HG02943 (cell line): Measurements from ENCODE around the gene PALS1.

ENCODE experiments used
- ATAC-seq: cut with Tn5 transposase; IDR thresholded peaks from one replicate; pipeline ENCODE4 v1.9.1; 2021; ENCODE audit warnings: mild to moderate bottlenecking, low read depth, moderate library complexity; ENCODE audit not compliant: unreplicated experiment

The PALS1 gene

GRCh38 chr14:67241411-67242167 lies at the start of gene PALS1:
TSS of gene PALS1 (plus strand) at chr14:67241435. CDS start at chr14:67279171, 37,736 bp downstream.
- ATAC-seq = peak; percentile 46

DNA sequence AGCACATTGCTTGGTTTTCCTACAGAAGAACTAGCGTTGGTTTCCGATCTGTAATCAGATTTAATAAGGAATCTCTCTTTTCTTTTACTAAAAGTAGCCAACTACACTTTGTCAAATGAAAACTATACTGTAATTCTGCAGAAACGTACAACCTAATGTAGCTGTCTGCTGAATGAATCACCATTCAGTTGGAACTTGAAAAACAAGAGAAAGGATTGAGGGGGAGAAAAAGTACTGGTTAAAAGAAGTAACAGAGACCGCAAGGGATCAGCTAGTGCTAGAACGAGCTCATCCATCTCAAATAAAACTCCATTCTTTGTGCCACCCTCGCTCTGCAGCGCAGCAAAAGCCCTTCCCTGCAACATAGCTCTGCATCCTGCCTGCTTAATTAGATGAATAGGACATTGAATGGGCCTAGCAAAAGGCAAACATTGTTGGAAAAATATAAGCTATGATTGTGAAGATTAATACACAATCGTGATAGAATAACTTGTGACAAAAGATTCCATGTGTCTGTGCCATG lies 49.4 kb upstream of the PALS1 start:
- ATAC-seq = no peak

GRCh38 chr14:67192366-67192765 lies 48.9 kb upstream of the PALS1 start:
- no peak for ATAC-seq

DNA sequence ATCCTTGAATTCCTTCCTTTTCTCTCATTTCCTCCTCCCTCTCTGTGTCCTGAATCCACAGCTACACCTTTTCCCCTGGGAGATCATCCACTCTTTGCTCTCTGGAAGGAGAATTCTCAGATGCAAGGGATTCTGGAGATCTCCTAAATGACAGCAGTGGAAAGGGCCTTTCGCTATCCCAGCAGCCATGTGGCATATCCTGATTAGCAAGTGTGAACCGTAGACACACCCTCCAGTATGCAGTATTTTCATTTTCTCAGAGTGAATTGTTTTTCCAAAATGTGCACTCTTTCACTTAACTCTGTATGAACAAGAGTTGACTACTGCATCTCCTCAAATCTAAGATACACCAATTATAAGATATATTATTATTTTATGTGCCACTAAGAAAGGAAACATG lies 46.0 kb upstream of the PALS1 start:
- ATAC-seq = no peak

DNA sequence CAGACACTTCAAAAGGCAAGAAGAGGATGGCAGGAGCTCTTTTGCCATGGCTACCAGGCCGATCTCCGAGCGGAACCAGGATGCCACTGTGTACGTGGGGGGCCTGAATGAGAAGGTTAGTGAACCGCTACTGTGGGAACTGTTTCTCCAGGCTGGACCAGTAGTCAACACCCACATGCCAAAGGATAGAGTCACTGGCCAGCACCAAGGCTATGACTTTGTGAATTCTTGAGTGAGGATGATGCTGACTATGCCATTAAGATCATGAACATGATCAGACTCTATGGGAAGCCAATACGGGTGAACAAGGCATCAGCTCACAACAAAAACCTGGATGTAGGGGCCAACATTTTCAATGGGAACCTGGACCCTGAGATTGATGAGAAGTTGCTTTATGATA lies 42.2 kb upstream of the PALS1 start:
- no peak for ATAC-seq

- ATAC-seq = no peak
These were observed 33.4 kb upstream of the PALS1 start for GRCh38 chr14:67207810-67208209.

DNA sequence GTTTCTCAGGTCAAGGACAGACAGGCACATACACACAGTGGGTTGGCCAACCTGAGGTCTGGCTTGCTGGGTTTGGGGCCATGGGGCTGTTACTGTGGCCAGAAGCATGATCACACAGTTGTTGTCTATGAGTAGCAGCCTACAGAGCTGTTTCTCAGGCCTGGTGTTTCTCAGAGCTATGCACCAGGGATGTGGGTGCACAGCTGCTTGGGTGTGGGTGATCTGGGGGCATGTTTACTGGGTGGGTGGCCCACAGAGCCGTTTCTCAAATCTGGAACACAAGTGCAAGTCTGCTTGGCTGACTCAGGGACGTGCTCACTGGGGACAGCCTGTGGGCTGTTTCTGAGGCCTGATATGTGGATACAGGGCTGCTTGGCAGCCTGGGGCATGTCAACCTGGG lies 23.1 kb upstream of the PALS1 start:
- no peak for ATAC-seq

- ATAC-seq = no peak
These were observed 19.8 kb upstream of the PALS1 start for GRCh38 chr14:67221248-67221981.

DNA sequence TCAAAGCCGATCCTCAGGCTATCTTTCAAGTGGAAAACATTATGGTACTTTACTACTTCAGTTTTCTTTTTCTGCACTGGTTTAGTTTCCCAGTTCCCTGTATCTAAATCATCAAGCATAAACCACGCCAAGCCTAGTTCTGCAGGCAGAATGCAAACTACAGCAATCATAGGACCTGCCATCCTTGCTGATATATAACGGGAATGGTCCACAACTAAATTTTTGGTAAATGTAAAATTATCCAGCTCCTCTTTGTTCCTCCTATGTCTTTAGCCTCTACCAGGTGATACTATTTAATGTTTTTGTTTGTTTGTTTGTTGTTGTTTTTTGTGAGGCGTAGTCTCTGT lies 19.3 kb upstream of the PALS1 start:
- no peak for ATAC-seq

- no peak for ATAC-seq
These were observed 15.7 kb upstream of the PALS1 start for GRCh38 chr14:67225523-67225922.

DNA sequence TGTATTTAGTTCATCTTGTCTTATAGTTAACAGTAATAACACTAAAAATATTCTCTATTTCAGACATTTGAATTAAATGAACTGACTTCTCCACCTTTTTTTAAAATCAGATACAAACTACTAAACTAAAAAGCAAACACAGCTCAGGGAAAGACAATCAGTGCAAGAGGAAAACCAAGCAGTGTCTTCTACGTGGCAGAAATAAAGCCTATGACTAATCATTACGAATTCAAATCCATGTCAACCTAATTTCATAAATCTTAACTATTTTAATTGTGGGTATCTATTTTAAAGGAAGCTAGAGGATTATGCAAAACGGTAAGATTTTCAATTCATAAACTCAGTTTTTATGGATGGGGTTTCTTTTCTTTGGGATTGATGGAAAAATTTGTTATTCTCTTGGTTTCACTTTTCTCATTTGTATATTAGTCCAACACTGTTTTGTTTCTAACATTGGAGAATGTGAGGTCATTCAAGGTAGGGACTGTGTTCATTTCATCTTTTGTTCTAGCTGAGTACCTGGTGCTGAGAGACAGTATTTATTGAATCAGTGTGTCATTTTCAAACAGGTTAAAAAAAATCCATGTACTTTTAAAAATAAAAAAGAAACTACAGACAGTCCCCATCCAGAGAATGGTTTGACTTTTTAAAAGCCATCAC lies 12.8 kb upstream of the PALS1 start:
- ATAC-seq = no peak

- ATAC-seq = no peak
These were observed 9.2 kb upstream of the PALS1 start for GRCh38 chr14:67232066-67232465.

GRCh38 chr14:67232621-67233020 lies 8.6 kb upstream of the PALS1 start:
- ATAC-seq = no peak

GRCh38 chr14:67237591-67237990 lies 3.6 kb upstream of the PALS1 start:
- no peak for ATAC-seq

DNA sequence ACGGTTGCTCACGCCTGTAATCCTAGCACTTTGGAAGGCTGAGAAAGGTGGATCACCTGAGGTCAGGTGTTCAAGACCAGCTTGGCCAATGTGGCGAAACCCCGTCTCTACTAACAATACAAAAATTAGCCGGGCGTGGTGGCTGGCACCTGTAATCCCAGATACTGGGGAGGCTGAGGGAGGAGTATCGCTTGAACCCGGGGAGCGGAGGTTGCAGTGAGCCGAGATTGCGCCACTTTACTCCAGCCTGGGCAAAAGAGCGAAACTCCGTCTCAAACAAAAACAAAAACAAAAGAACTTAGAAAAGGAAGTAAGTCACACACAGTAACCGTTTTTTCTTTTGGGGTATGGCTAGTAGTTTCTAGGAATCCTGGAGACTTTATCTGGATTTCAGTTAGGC lies 1.7 kb upstream of the PALS1 start:
- ATAC-seq = no peak

DNA sequence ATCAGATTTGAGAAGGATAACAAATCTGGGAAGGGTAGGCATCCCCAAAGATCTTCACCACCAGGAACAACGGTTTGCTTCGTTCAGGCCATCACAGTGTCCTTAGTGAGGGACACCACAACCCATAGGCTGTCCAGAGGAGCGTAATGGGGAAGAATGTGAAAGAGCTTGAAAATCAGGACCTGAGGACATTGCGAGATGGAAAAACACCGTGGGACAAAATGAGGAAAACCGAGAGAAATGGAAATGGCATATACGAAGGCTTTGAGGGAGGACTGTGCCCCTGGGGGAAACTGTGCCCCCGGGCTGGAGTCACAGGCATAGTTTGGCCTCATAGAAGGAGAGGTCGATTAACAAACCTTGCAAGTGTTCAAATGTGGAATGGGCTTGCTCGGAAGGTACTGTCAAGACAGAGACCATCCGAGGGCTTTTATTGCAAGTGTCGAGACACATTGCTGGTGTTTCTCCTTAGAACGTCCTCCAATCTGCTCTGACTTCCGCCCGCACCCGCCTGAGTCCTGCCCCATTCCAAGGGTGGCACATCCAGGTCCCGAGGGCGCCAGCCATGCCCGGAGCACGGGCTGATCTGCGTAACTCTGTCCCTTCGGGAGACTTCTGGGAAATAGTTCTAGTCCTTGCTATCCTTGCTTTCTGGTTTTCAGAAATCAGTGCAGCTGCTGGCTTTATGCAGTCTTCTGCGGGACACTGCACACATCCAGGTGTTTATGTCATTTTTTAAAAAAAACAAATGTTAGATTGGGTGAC lies 885 bp upstream of the PALS1 start:
- peak; percentile 25 for ATAC-seq

- peak; percentile 88 for ATAC-seq
These were observed 241 bp upstream of the PALS1 start for GRCh38 chr14:67240978-67241410.

DNA sequence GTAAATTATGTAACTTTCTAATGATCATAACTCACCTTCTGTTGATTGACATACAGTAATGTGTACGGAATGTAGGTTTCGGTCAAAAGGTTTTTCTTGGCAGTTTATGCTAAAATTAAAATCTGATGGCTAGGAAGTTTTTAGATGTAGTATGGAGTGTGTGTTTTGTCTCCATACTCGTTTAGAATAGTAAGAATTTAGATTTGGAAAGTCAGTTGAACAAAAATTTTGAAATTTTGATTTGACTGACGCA lies 859 bp downstream of the PALS1 start:
- no peak for ATAC-seq

- no peak for ATAC-seq
These were observed 3.9 kb downstream of the PALS1 start for GRCh38 chr14:67245104-67245503.

DNA sequence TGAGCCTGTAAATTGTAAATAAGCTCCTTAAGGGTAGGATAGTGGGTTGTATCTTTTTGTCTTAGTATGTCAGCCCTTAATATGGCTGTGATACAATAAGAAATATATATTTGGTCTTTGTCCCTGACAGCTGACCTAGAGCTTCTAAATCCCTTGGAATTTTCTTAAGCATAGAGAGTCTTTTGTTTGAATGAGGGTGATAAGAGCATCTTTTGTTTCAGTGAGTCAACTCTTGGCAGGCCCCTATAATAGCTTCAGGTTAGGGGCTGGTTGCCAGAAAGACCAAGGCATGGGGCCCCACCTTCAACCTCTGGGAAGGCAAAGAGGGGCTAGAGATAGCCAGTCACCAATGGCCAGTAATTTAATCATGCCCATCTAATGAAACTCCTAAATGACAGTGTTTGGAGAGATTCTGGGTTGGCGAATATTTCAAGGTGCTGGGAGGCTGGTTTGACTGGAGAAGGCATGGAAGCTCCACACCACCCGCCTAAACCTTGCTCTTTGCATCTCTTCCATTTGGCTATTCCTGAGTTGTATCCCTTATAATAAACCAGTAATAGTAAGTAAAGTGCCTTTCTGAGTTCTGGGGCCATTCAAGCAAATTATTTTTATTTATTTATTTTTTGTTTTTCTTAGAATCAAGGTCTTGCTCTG lies 10.5 kb downstream of the PALS1 start:
- no peak for ATAC-seq
